Measurements from ENCODE around the gene MYO5B.
"Not testable (repeated sequence)": the region's sequence is repeated elsewhere in the genome, so short reads cannot be mapped to it uniquely, and the experiment has no call there.

The MYO5B gene

GRCh38 chr18:50096766-50097435 lies 98.0 kb downstream of the MYO5B start:
- DNase-seq = no peak

GRCh38 chr18:50094786-50095185 lies 100.2 kb downstream of the MYO5B start:
- not testable (repeated sequence) for DNase-seq

GRCh38 chr18:50094221-50094773 lies 100.7 kb downstream of the MYO5B start:
- DNase-seq = no peak

- no peak for DNase-seq
Observed at GRCh38 chr18:50093366-50094064, 101.4 kb downstream of the MYO5B start.

GRCh38 chr18:50092245-50092805 lies 102.6 kb downstream of the MYO5B start:
- DNase-seq = no peak

GRCh38 chr18:50091509-50092244 lies 103.3 kb downstream of the MYO5B start:
- no peak for DNase-seq

GRCh38 chr18:50090370-50091312 lies 104.3 kb downstream of the MYO5B start:
- DNase-seq = no peak

GRCh38 chr18:50089702-50090101 lies 105.2 kb downstream of the MYO5B start:
- no peak for DNase-seq

GRCh38 chr18:50083708-50084107 lies 111.2 kb downstream of the MYO5B start:
- DNase-seq = no peak

- no peak for DNase-seq
Observed at GRCh38 chr18:50080932-50081560, 113.9 kb downstream of the MYO5B start.

GRCh38 chr18:50080316-50080715 lies 114.6 kb downstream of the MYO5B start:
- DNase-seq = no peak

- DNase-seq = no peak
Observed at GRCh38 chr18:50079571-50080295, 115.2 kb downstream of the MYO5B start.

GRCh38 chr18:50076277-50076676 lies 118.7 kb downstream of the MYO5B start:
- DNase-seq = no peak

GRCh38 chr18:50075772-50076171 lies 119.2 kb downstream of the MYO5B start:
- no peak for DNase-seq

GRCh38 chr18:50074404-50074803 lies 120.5 kb downstream of the MYO5B start:
- DNase-seq = no peak

GRCh38 chr18:50073319-50073718 lies 121.6 kb downstream of the MYO5B start:
- DNase-seq = no peak

GRCh38 chr18:50072146-50072545 lies 122.8 kb downstream of the MYO5B start:
- DNase-seq = no peak

GRCh38 chr18:50071397-50071796 lies 123.5 kb downstream of the MYO5B start:
- no peak for DNase-seq

GRCh38 chr18:50069422-50069821 lies 125.5 kb downstream of the MYO5B start:
- no peak for DNase-seq

- no peak for DNase-seq
Observed at GRCh38 chr18:50065527-50065926, 129.4 kb downstream of the MYO5B start.

GRCh38 chr18:50065039-50065438 lies 129.9 kb downstream of the MYO5B start:
- no peak for DNase-seq

All from SW 1271 (cell line).